ENCODE data around the gene ACSS1. TPM values are rescaled to one million over a fixed set of nuclear protein-coding genes. Genes with fewer than 3 reads are reported as not detected.

ACSS1 gene
- total RNA-seq, 1 experiment from 2014 or later: 47.0 TPM

DNA sequence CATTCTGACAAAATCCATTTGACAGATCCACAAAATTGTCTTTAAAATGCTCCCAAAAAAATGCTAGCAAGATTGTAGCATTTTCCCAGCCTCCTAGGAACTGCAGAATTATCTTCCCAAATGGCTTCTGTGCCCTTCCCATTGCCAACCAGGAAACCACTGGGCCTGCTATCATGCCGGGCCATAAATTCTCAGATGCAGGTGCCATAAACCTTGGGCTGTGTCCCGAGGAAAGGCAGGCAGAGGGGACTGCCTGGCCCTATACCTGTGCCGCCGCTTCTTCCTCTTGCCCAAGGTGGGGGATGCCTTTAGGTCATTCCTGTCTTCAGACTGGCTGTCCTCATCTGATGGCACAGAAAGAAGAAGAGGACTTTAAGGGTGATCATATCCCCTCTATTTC is 21.2 kb upstream of the ACSS1 start:
- no peak for DNase-seq (ENCODE audit: low spot score)

DNA sequence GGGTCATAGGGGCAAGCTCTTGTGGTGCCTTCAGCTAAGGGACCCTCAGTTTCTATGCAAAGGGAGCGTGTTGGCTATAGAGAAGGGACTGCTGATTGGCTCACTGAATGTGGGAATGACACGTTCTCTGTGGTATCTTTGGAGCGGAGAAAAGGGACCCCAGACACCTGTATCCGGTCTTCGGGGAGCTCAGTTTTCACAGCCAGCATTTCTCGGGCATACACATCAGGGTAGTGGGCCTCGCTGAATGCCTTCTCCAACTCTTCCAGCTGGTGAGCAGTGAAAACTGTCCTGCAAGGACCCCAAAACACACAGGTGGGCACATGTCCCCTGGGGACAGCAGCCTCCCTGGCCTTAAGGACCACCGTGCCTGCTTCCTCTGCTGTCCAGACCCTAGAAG is 20.7 kb upstream of the ACSS1 start:
- DNase-seq (ENCODE audit: low spot score): no peak

DNA sequence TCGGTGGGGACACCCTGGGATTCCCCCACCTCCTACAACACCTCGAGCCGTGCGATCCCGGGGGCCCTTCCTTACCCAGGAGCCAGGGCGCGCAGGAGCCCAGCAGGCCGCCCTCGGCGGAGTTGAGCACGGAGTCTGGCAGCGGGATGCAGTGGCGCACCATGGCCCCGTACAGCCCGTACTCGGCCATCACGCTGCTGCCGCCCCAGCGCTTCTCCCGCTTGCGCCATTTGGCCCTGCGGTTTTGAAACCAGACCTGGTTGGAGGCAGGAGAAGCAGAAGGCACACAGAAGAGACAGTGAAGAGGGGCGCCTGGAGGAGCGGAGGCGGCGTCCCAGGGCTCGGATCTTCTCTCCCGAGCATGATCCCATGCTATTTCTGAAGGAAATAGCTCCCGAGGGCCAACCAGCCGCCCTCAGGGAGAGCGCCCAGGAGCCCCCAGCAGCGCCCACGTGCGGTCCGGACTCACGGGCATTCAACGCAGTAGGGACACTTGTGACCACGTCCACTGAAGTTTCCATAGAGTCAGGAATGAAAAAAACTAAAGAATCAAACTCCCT is 19.8 kb upstream of the ACSS1 start:
- DNase-seq (ENCODE audit: low spot score): no peak

DNA sequence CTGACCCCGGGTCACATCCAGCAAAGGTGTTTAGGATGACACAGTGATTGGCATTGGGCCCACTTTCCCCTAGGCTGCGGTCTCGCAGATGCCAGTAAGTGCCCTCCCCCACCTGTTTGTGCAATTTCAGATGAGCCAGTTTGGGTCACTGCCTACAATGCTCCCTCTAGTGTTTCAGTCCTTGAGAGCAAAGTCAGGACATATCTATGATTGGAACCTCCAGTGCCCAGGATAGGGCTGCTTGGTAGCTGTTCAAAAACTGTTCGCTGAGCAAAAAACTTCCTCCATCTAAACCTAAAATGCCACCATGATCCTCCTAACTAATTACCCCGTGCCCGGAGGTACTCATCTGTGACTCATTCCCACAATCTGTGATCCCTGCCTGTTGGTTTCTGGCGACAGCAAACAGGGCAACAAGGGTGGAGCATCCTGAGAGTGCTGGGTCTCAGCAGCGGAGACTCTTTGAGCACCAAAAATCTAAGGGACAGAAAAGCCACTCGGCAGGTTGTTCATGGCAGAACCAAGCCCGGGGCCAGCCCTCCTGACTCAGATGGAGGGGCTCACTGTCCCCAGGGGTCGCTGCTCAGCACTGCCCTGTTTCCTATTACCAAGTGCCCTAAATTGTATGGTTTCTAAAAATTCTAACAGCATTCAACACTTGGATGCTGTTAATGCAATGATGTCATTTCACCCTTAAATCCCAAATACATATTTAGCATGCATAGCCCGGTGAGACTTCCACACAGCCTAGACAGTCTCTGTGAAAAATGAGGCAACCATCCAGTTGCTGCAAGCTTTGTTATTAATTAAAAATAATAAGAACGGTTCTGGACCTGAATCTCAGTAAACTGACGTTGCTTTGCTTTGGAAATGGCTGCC is 19.0 kb upstream of the ACSS1 start:
- peak; percentile 88 for DNase-seq (ENCODE audit: low spot score)

DNA sequence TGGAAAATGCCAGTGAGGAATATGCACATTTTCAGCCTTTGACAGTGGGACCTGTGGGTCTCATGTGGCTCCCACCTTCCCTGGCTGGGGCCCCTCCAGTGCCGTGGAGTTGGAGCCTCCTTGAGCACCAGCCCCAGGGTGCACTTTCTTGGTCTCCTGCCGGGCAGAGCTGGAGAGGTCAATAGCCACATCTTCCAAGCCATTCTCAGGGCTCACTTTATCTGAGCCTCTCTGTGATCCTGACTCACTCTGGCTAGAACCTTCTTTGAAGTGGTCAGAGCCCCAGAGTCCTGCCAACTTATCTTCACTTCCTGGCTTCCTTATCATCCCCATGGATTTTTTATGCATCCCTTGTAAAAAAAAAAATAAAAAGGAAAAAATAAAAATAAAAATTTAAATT is 18.3 kb upstream of the ACSS1 start:
- peak; percentile 60 for DNase-seq (ENCODE audit: low spot score)

DNA sequence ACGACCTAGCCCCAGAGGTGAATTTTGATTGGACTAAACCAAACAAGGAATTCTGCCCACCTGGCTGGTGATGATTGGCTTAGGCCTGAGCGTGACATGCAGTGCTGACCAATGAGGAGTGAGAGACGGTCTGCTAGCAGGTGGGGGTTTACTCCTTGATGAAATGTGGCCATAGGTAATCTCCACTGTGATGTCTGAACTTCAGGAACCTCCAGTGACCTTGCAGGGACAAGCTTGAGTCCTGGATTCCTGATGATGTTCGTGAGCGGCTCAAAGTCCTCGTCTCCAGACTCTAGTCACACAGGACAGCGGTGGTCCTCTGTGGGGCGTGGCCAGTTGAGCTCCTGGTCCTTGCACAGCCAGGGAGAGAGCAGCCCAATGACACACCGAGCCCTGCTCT is 15.6 kb upstream of the ACSS1 start:
- no peak for DNase-seq (ENCODE audit: low spot score)

DNA sequence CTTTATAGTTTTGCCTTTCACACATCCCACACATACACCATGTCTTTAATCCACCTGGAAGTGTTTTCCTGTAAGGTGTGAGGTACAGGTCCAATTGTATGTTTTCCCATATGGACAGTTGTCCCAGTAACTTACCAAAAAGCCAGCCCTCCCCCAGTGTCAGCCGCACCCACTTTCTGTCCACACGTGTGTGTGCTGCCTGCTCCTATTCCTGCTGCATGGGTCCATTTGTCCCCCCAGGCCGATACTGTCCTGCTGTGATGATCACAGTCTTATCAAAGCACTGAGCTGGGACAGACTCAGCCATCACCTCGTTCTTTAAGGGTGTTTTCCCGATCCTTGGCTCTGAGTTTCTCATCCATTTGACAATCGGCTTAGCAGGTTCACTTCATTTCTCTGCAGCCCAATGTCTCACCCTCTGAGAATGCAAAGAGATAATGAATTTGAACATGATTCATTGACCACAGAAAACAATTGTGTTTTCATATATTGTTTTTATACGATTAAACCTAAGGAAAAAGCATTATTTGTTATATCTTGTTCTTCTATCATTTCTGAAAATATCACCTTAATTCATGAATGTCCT is 14.4 kb upstream of the ACSS1 start:
- DNase-seq (ENCODE audit: low spot score): no peak

DNA sequence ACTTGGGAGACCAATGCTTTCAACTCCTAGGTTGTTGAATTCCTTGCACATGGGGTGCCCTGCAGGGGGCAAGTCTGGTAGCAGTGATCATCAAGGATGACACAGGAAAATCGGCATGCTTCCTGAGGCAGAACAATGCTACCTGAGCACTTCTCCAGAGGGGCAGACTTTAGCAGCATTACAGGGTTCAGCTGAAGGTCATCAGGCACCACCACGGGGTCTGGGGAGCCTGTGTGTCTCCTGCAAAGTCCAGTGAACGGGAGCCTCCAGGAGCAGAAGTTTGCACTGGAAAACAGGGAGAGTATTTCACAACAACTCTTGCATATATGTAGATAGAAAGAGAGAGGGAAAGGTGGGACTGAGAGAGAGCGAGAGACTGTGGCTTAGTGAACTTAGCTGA is 13.8 kb upstream of the ACSS1 start:
- DNase-seq (ENCODE audit: low spot score): no peak

DNA sequence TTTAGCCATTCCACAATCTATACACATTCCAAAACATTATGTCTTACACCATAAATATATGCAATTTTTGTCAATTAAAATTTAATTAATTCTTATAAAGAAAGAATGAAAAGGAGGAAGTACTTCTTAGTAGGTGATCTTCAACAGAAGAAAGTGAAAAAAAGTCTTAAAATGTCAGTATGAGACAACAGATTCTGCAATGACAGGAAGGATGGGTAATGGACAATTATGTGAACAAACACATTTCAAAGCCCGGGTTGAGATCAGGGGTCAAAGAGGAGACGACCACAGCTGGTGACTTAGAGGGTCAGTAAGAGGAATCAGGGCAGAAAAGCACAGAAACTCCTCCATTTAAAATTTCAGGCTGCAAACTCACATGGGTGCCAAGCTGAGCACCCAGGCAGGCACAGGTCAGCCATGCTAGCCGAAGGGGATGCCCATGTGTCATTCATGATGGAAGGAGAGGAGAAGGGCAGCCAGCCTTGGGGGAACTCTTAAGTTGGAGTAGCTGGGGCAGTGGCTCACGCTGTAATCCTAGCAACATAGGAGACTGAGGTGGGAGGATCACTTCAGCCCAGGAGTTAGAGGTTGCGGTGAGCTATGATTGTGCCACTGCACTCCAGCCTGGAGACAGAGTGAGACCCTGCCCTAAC is 13.0 kb upstream of the ACSS1 start:
- no peak for DNase-seq (ENCODE audit: low spot score)

DNA sequence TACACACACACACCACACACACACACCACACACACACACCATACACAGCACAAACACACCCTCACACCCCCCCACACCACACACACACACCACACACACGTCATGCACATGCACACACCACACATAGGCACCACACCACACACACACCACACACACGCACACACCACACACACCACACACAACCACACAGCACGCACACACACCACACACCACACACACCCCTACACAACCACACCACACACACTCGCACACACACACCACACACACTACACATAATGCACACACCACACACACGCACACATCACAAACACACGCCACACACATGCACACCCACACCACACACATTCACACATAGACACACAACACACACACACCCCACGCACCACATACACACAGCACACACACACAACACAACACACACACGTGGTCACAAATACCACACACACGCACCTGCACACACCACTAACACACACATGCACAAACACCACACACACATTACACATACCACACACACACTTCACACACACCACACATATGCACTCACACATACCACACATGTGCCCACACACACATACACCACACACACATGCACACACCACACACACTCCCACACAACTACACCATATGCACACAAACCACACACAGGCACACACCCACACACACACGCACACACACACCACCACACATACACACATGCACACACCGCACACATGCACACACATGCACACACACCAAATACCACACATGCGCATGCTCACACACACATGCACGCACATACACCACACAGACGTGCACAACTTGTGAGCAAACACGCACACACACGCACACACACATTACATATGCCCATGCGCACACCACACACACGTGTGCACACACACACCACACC is 9.4 kb upstream of the ACSS1 start:
- DNase-seq (ENCODE audit: low spot score): no peak

DNA sequence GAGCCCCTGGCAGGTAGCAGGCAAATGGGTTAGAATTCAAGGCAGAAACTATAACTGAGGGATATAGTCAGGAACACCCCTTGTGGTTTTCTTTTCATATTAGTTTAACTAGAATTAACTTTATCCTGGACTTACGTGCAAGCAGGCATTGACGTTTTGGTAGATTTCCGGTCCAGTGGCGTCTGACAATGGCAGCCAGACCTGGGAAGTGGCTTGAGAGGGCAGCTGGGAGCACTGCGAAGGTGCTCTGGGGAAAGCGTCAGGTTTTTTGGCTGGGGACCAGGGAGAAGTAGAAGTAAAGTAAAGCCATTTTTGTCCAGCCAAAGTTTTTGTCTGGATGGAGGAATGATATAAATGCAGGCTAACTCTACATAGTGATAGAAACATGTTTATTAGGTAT is 8.4 kb upstream of the ACSS1 start:
- no peak for DNase-seq (ENCODE audit: low spot score)

DNA sequence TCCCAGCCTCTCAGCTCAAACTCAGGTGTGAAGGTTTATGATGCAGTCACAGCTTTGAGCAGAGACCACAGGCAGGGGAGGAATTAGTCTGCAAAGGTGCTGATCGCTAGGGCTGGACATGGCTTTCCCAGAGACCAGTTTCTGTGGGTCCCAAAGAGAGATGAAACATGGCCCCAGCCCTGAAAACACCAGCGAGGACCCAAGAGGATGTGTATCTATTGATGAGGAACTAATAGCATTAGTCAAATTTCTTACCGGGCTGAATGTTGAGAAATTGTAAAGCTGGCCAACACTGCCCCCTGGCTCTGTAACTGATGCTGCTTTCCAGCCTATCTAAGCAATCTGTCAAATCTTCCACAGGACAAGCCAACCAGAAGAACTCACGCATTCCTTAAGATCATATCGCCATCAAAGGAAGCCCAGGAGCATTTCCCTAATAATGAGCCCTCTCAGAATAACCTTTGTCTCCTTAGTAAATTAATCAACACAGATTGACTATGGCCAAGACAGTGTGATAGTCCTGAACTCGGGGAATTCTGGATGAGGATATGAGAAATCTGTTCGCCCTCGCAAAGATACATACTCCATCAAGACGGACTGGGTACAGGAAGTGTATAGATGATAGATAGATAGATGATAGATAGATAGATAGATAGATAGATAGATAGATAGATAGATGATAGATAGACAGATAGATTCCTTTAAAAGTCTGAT is 7.8 kb upstream of the ACSS1 start:
- DNase-seq (ENCODE audit: low spot score): peak; percentile 81

DNA sequence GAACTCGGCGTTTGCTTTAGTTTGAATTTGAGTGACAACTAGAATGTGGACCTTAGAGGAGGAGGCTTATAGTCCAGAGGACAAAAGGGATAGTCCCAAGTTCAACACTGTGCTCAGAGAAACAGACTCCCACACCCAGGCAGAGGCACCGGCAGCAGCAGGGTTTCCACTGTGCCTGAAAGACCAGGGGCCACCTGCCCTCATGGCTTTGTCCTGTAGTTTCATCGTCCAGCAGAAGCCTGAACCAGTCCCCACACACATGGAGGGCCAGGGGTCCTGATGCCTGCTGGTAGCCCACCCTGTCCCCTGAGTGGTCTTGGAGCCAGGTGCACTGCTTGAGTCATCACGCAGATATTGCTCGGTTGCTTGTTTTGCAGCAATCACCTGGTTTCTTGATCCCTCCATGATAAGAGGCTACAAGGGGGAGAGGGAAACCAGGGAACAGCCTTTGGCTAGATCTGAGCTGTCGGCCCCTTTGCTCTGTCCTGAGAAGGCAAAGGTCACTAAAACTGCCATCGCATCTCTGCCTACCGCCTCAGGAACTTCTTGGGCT is 7.2 kb upstream of the ACSS1 start:
- DNase-seq (ENCODE audit: low spot score): no peak

DNA sequence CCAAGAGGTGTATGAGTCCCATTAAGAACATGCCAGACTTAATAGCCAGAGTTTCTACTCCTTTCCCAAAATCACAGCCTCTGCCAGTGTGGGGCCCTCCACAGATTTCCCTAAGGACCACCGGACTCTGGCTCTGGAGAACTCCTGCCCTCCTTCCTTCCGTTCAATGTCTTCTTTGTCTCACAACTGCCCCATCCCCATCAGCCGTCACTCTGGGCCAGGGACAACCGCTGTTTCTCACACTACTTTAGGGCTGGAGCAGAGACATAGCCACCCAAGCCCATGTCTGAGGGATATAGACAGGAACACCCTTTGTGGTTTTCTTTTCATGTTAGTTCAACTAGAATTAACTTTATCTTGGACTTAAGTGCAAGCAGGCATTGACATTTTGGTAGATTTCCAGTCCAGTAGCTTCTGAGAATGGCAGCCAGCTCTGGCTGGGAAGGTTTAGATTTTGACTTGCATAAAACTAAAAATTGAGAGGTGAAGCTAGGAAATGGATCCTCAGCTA is 6.7 kb upstream of the ACSS1 start:
- DNase-seq (ENCODE audit: low spot score): no peak

DNA sequence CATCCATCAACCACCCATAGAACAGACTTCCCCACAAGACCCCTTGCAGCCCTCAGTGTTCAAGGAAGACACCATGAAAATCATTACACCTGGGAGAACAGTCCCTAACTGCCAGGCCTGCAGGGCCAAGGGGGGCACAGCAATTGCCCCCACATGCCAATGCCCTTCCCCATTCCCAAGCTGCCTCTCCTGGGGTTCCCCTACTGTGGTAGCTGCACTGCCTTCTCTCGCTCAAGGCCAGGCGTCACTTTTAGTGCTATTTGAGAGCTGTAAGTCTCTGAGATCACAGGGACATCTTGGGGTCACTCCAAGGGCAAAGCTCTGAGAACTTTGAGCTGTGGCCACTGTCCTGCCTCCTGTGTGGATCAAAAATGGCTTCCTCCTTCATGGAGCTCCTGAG is 6.0 kb upstream of the ACSS1 start:
- DNase-seq (ENCODE audit: low spot score): no peak

DNA sequence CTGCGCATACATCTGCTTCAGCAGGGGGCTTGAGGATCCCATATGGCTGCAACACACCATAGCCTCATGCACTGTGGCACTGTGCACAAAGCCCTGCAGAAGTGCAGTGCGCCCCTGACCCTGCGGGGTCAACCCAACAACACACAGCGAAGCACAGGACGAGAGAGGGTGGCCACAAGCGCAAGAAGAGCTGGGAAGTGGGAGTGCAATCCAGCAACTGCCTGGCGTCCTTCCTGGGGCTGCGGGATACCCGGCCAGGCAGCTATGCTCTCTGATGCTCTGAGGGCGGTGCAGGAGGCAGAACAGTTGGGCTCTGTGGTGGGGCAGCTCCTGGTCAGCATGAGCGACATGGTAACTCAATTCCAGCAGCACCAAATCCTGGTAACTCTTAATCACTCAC is 5.6 kb upstream of the ACSS1 start:
- no peak for DNase-seq (ENCODE audit: low spot score)

DNA sequence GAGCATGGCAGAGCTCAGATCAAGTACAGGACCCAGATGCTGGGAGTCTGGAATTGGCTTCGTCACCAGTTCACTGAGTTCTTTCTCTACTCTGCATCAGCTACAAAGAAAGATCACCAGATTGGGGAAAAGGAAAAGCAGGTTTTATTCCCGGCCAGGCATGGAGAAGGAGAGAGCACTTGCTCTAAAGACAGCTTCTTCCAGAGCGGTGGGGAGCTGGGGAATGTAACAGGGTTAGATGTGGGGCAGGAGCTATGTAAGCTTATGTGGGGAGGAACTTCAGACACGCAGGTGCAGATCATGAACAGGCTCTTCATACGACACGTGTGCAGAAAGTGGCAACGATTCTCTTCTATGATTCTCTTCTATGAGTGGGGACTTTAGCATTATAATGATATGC is 4.9 kb upstream of the ACSS1 start:
- DNase-seq (ENCODE audit: low spot score): no peak

DNA sequence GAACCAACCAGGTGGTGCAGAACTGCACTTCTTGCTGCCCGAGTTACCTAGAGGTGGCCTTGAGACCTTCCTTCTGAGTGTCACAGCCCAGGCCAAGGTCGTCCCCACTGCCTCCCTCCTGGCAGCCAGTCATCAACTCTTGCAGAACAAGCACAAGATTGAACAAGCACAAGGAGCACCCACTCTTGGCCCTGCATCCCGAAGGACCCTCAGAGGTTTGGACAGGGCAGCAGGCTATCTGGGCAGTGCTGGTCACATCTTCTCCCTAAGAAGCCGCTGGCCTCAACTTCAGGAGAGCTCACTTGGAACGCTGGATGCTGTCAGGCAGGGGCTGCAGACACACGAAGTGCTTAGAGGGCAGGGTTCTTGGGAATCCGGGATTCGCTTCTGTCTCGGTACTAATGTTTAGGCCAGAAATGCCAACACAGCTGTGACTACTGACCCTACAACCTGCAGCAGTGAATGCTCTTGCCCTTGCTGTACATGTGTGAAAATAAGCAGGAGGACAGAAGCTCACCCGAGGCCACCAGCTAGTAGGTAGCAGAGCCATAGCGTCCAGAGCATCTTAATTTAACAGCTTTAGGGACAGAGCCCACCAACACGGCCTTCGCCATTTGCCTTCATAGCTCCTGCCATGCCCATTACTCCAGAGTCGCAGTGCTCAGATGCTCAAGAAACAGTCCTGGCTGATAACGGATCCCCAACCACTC is 4.0 kb upstream of the ACSS1 start:
- DNase-seq (ENCODE audit: low spot score): no peak

DNA sequence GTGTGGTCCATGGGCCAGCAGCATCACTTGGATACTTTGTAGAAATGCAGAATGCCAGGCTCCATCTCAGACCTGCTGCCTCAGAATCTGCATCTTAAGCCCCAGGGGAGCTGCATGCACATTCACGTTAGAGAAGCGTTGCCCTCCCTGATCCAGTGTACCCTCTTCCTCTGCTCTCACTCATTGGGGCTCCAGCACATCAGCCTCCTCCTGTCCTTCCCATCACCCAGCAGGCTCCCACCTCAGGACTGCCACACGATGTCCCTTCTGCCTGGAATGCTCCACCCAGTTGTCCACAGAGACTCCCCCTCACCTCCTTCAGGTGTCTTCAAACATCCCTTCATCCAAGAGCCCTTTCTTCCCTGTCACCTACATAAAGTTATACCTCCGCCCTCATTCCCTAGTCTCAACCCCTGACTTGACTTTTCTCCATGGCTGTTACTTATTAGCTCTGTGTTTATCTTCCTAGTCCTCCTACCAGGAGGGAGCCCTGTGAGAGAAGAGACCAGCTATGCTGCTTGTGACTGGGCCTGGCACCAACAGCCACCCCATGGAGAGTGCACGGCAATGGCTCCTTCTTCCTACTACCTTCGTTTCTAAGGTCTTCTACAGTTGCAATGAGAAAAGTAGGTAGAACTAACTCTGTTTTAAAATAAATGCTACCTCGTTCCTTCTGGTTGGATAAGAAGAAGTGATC is 3.3 kb upstream of the ACSS1 start:
- DNase-seq (ENCODE audit: low spot score): peak; percentile 69

Measured in HT-29 (cell line).